GM12878 (cell line): ENCODE data around the gene RAPGEF1. TPM values are rescaled to one million over a fixed set of nuclear protein-coding genes. Genes with fewer than 3 reads are reported as not detected.

Source experiments
- ATAC-seq: fragments of 200-7000 bp; cut with Tn5 transposase; 3 replicates; pipeline ENCODE4 v1.9.1; 2020; ENCODE audit warnings: mild to moderate bottlenecking, moderate library complexity
- BruUV-seq: library from RNA; stranded (reverse); fragments of 400-500 nt; replicated peaks from 2 replicates; lab custom pipeline; 2021; lab: Mats Ljungman, UMichigan
- CTCF ChIA-PET: fragments of 300-600 bp; sonication (Branson Sonifier 250); formaldehyde crosslinking; extraction: SDS; loops from one replicate; lab custom pipeline; 2021; ENCODE audit warnings: inconsistent platforms; lab: Yijun Ruan, JAX
- POLR2A ChIA-PET: fragments of 350-600 bp; formaldehyde crosslinking; extraction: SDS; loops from one replicate; lab custom pipeline; 2021; ENCODE audit warnings: inconsistent platforms; lab: Charles Lee
- RAD21 ChIA-PET: fragments of 300-600 bp; sonication (Branson Sonifier 250); formaldehyde crosslinking; loops from one replicate; lab custom pipeline; 2023; ENCODE audit warnings: antibody characterized with exemption; ENCODE audit not compliant: unreplicated experiment; lab: Charles Lee
- SMC1A ChIA-PET: fragments of 300-600 bp; sonication (Branson Sonifier 250); formaldehyde crosslinking; loops from one replicate; lab custom pipeline; 2023; ENCODE audit not compliant: unreplicated experiment, uncharacterized antibody; lab: Charles Lee
- DNase-seq: peaks from one replicate; pipeline ENCODE4 v3.0.0-alpha.2; 2011; ENCODE audit warnings: low read depth, low spot score
- FAIRE-seq: peaks from 3 replicates; lab custom pipeline; 2011; peaks lifted over from hg19 to GRCh38; lab: Jason Lieb, UNC
- H2AFZ ChIP-seq: 2 replicates; pipeline ENCODE4 v1.6.0; 2011; ENCODE audit warnings: low read depth, low read length, control low read depth; ENCODE audit not compliant: control insufficient read depth
- H3K27ac ChIP-seq: 2 replicates; pipeline ENCODE4 v1.5.1; 2011; ENCODE audit warnings: control low read depth; ENCODE audit not compliant: control insufficient read depth, insufficient read depth
- H3K27me3 ChIP-seq, 2 experiments: replicated peaks in 1 of 2; 2 replicates each; pipeline versions ENCODE4 v1.6.0 to v1.6.1; 2011; ENCODE audit warnings: low read length in 1 of 2; ENCODE audit not compliant: control insufficient read depth in 2 of 2, insufficient read depth in 2 of 2
- H3K36me3 ChIP-seq, 2 experiments: 2 replicates each; pipeline ENCODE4 v1.5.1; 2011; ENCODE audit warnings: low read length in 1 of 2; ENCODE audit not compliant: control insufficient read depth in 2 of 2, insufficient read depth in 2 of 2
- H3K4me1 ChIP-seq: 2 replicates; pipeline ENCODE4 v1.6.1; 2011; ENCODE audit warnings: mild to moderate bottlenecking, low read length, moderate library complexity, mixed read lengths; ENCODE audit not compliant: control insufficient read depth, insufficient read depth
- H3K4me2 ChIP-seq: 2 replicates; pipeline ENCODE4 v1.6.0; 2011; ENCODE audit warnings: control low read depth; ENCODE audit not compliant: control insufficient read depth, insufficient read depth
- H3K4me3 ChIP-seq: fragments of 200-600 bp; sonication (generic); 2 replicates; pipeline ENCODE4 v1.5.1; 2016
- H3K79me2 ChIP-seq: 2 replicates; pipeline ENCODE4 v1.6.0; 2011; ENCODE audit warnings: low read length; ENCODE audit not compliant: control insufficient read depth, insufficient read depth
- H3K9ac ChIP-seq: 2 replicates; pipeline ENCODE4 v1.8.0; 2011; ENCODE audit warnings: low read length, control low read depth, mixed read lengths; ENCODE audit not compliant: control insufficient read depth, insufficient read depth
- H3K9me3 ChIP-seq: replicated peaks from 3 replicates; pipeline ENCODE4 v1.5.1; 2011; ENCODE audit warnings: mild to moderate bottlenecking, low read length; ENCODE audit not compliant: control insufficient read depth, insufficient read depth
- H4K20me1 ChIP-seq: 2 replicates; pipeline ENCODE4 v1.6.0; 2011; ENCODE audit not compliant: control insufficient read depth, insufficient read depth
- BACH1 ChIP-seq: fragments of 450-650 bp; IDR thresholded peaks from 2 replicates; pipeline ENCODE4 v1.6.1; 2017; ENCODE audit warnings: mild to moderate bottlenecking, borderline replicate concordance
- CBX5 ChIP-seq: sonication (generic); IDR thresholded peaks from 2 replicates; pipeline ENCODE4 v1.6.1; 2016; ENCODE audit warnings: low read depth, moderate library complexity, mild to moderate bottlenecking, inconsistent platforms
- DPF2 ChIP-seq: fragments of 450-650 bp; IDR thresholded peaks from 2 replicates; pipeline ENCODE4 v1.6.1; 2017; ENCODE audit warnings: mild to moderate bottlenecking
- EZH2 ChIP-seq: IDR thresholded peaks from 2 replicates; pipeline ENCODE4 v1.6.1; 2012; ENCODE audit warnings: low read depth, mild to moderate bottlenecking, control low read depth, inconsistent platforms, low read length, borderline replicate concordance; ENCODE audit not compliant: control insufficient read depth
- HCFC1 ChIP-seq: fragments of 150-350 bp; IDR thresholded peaks from 2 replicates; pipeline ENCODE4 v1.6.1; 2014; ENCODE audit warnings: low read length
- HDAC2 ChIP-seq: fragments of 200-600 bp; sonication (generic); IDR thresholded peaks from 2 replicates; pipeline ENCODE4 v1.6.1; 2017
- IKZF2 ChIP-seq, 2 experiments: fragments of 450-650 bp; IDR thresholded peaks; 2 replicates each; pipeline ENCODE4 v1.6.1; 2017; ENCODE audit warnings: mild to moderate bottlenecking in 2 of 2, moderate library complexity in 2 of 2
- MYB ChIP-seq: fragments of 150-350 bp; IDR thresholded peaks from 2 replicates; pipeline ENCODE4 v1.6.1; 2014; ENCODE audit warnings: mild to moderate bottlenecking, low read depth, low read length, borderline replicate concordance
- NR2C1 ChIP-seq: fragments of 450-650 bp; IDR thresholded peaks from 2 replicates; pipeline ENCODE4 v1.6.1; 2017; ENCODE audit warnings: antibody characterized with exemption, mild to moderate bottlenecking, moderate library complexity
- POLR2A ChIP-seq: IDR thresholded peaks from 2 replicates; pipeline ENCODE4 v1.6.1; 2011; ENCODE audit warnings: low read depth, mild to moderate bottlenecking, low read length
- POU2F2 ChIP-seq: IDR thresholded peaks from 3 replicates; pipeline ENCODE4 v1.6.1; 2011; ENCODE audit warnings: low read depth, mild to moderate bottlenecking, low read length, borderline replicate concordance
- RAD21 ChIP-seq: IDR thresholded peaks from 2 replicates; pipeline ENCODE4 v1.6.1; 2011; ENCODE audit warnings: mild to moderate bottlenecking, low read depth, low read length, moderate library complexity; ENCODE audit not compliant: insufficient read depth
- RAD51 ChIP-seq: fragments of 450-650 bp; IDR thresholded peaks from 2 replicates; pipeline ENCODE4 v1.6.1; 2016; ENCODE audit warnings: moderate library complexity, mild to moderate bottlenecking, inconsistent platforms
- RUNX3 ChIP-seq: IDR thresholded peaks from 2 replicates; pipeline ENCODE4 v1.6.1; 2012; ENCODE audit warnings: low read length, inconsistent platforms
- SMC3 ChIP-seq: IDR thresholded peaks from 2 replicates; pipeline ENCODE4 v1.6.1; 2011; ENCODE audit warnings: low read length, improper control_type of control experiment, borderline replicate concordance
- SRF ChIP-seq, 2 experiments: IDR thresholded peaks; 2 replicates each; pipeline ENCODE4 v1.6.1; 2011; ENCODE audit warnings: low read depth in 2 of 2, low read length in 2 of 2, mild to moderate bottlenecking in 1 of 2, moderate library complexity in 1 of 2
- SUZ12 ChIP-seq: fragments of 200-600 bp; sonication (generic); IDR thresholded peaks from one replicate; pipeline ENCODE4 v1.6.1; 2018; ENCODE audit warnings: antibody characterized with exemption, mild to moderate bottlenecking; ENCODE audit not compliant: unreplicated experiment
- TBL1XR1 ChIP-seq: IDR thresholded peaks from 2 replicates; pipeline ENCODE4 v1.6.1; 2012; ENCODE audit warnings: low read depth, low read length, improper control_type of control experiment
- TCF12 ChIP-seq: IDR thresholded peaks from 2 replicates; pipeline ENCODE4 v1.6.1; 2011; ENCODE audit warnings: low read depth, mild to moderate bottlenecking, low read length
- YY1 ChIP-seq: IDR thresholded peaks from 2 replicates; pipeline ENCODE4 v1.6.1; 2011; ENCODE audit warnings: low read depth, mild to moderate bottlenecking, low read length
- ZNF274 ChIP-seq: IDR thresholded peaks from one replicate; pipeline ENCODE4 v1.8.0; 2011; ENCODE audit not compliant: insufficient read length, insufficient read depth
- ZZZ3 ChIP-seq: IDR thresholded peaks from 2 replicates; pipeline ENCODE4 v1.6.1; 2011; ENCODE audit warnings: low read depth; ENCODE audit not compliant: control insufficient read depth, insufficient read length
- WGBS: methylation state at CpG from one replicate; pipeline ENCODE4 v1.1.6; 2016; ENCODE audit warnings: low lambda C conversion rate; ENCODE audit not compliant: insufficient replicate concordance, insufficient coverage; ENCODE audit errors: missing lambda C conversion rate; 5-methylcytosine and 5-hydroxymethylcytosine counted together
- in situ Hi-C: fragments of 300-500 bp; cut with MboI; formaldehyde crosslinking; loops from 9 replicates; pipeline ENCODE4 v1.14.3; 2018; ENCODE audit warnings: mixed read lengths
- intact Hi-C: fragments of 100-400 bp; cut with micrococcal nuclease; formaldehyde crosslinking; loops from one replicate; pipeline ENCODE4 v1.14.2; 2022; ENCODE audit not compliant: unreplicated experiment
- polyA plus RNA-seq, 11 experiments: library from polyadenylated mRNA; depleted of rRNA in 4 of 11; unstranded in 6 of 11; stranded (reverse) in 5 of 11; fragments of >200 nt; fragmentation: Nextera tagmentation in 4 of 11; fragmentation: Illumina TruSeq in 1 of 11; extraction: Ambion mirVana in 4 of 11; extraction: Trizol in 1 of 11; gene quantifications; 1 replicate in 1 of 11; 2 replicates in 10 of 11; pipeline versions ENCODE4 v1.2.1 to v1.2.3, GENCODE V29; 2011 to 2016; ENCODE audit warnings: inconsistent platforms in 2 of 11, missing spikeins in 2 of 11, low read depth in 1 of 11
- total RNA-seq, 4 experiments: library from RNA; depleted of rRNA in 3 of 4; stranded (reverse); fragments of >200 nt in 3 of 4; fragmentation: Illumina TruSeq in 1 of 4; extraction: Trizol in 1 of 4; gene quantifications; 2 replicates each; pipeline versions ENCODE4 v1.2.1 to v1.2.3, GENCODE V29; 2013 to 2021
- TF ChIP-seq, protein P1 (sequence below): fragments of 450-650 bp; IDR thresholded peaks from 2 replicates; pipeline ENCODE4 v1.6.1; 2014; ENCODE audit warnings: mild to moderate bottlenecking
- TF ChIP-seq, protein P2 (sequence below), 3 experiments: IDR thresholded peaks in 2 of 3; conservative IDR thresholded peaks in 1 of 3; 2 replicates each; pipeline ENCODE4 v1.5.1; 2011; ENCODE audit warnings: low read depth in 3 of 3, low read length in 3 of 3, mild to moderate bottlenecking in 3 of 3, control low read depth in 2 of 3, moderate library complexity in 2 of 3, inconsistent platforms in 1 of 3, mixed read lengths in 1 of 3; ENCODE audit not compliant: control insufficient read depth in 2 of 3, insufficient read depth in 1 of 3; ENCODE audit errors: extremely low read depth in 1 of 3

The RAPGEF1 gene
- total and polyA plus RNA-seq, 10 of the 15 experiments (the other 5 are each of a cell fraction or from before 2014, with no cell fraction given) = 0.42 to 113 (median 45.9) TPM

DNA sequence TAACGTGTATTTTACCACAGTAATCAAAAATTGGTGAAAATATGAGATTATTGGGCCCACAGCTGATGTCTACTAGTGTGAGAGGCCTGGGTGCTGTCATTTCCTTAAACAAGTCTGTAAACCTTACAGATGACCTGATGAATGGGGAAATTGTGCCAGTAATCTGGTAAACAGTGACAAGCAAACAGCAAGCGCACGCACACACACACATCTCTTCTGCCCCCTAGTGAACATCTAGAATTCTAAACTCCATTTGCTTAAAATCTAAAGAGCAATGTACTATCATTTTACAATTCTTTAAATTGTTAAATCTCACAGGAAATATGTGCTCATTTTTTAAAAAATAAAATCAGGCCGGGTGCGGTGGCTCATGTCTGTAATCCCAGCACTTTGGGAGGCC, 7.5 kb upstream of the RAPGEF1 start:
- Histone ChIP-seq H3K27me3 (no peaks in the 10 kb centered on the region), H3K4me2 (no peak overlapping the region), H3K4me3 (no peak overlapping the region), H3K9ac (no peak overlapping the region), H3K9me3 (no peaks in the 10 kb centered on the region), H3K4me1 (peaks cover 15% of the 10 kb centered on the region), H3K36me3 (no peaks in the 10 kb centered on the region), H4K20me1 (no peaks in the 10 kb centered on the region), H2AFZ (no peak overlapping the region), H3K79me2 (no peaks in the 10 kb centered on the region), H3K27ac (no peak overlapping the region)
- ATAC-seq (peak; percentile 81), DNase-seq (no peak), FAIRE-seq (no peak)
- TF ChIP-seq YY1 (peak; percentile 54; the same call in 1 of the 2 replicates), ZZZ3 (no peak), DPF2 (no peak), NR2C1 (no peak), CBX5 (no peak), POLR2A (no peak), SMC3 (peak; percentile 70), RAD51 (no peak), IKZF2 (IDR thresholded peaks at IDR 0.05) (no peak), SUZ12 (no peak), SRF (IDR thresholded peaks at IDR 0.05; ENCODE audit: low read depth in 2 of 2, low read length in 2 of 2) (no peak), RUNX3 (no peak), HCFC1 (no peak), RAD21 (peak; percentile 85), MYB (no peak), ZNF274 (no peak), EZH2 (no peak), TCF12 (no peak), BACH1 (no peak), POU2F2 (no peak), HDAC2 (no peak), TBL1XR1 (no peak)
- TF ChIP-seq, protein P1, sequence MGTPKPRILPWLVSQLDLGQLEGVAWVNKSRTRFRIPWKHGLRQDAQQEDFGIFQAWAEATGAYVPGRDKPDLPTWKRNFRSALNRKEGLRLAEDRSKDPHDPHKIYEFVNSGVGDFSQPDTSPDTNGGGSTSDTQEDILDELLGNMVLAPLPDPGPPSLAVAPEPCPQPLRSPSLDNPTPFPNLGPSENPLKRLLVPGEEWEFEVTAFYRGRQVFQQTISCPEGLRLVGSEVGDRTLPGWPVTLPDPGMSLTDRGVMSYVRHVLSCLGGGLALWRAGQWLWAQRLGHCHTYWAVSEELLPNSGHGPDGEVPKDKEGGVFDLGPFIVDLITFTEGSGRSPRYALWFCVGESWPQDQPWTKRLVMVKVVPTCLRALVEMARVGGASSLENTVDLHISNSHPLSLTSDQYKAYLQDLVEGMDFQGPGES = no peak
- TF ChIP-seq, protein P2, sequence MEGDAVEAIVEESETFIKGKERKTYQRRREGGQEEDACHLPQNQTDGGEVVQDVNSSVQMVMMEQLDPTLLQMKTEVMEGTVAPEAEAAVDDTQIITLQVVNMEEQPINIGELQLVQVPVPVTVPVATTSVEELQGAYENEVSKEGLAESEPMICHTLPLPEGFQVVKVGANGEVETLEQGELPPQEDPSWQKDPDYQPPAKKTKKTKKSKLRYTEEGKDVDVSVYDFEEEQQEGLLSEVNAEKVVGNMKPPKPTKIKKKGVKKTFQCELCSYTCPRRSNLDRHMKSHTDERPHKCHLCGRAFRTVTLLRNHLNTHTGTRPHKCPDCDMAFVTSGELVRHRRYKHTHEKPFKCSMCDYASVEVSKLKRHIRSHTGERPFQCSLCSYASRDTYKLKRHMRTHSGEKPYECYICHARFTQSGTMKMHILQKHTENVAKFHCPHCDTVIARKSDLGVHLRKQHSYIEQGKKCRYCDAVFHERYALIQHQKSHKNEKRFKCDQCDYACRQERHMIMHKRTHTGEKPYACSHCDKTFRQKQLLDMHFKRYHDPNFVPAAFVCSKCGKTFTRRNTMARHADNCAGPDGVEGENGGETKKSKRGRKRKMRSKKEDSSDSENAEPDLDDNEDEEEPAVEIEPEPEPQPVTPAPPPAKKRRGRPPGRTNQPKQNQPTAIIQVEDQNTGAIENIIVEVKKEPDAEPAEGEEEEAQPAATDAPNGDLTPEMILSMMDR (IDR thresholded peaks at IDR 0.05 in 2 of 3, conservative IDR thresholded peaks at IDR 0.05 in 1 of 3; ENCODE audit: control insufficient read depth in 2 of 3, extremely low read depth in 1 of 3, insufficient read depth in 1 of 3, low read depth in 3 of 3, low read length in 3 of 3) = peak; percentile 66 to 77 (median 67)
- ChIA-PET CTCF (interaction anchor here (1.2 to 5.7 kb wide), 3 partner anchors 125 to 398 kb away, joined by 3 to 26 read pairs (median 12); no protein-coding TSS in a partner anchor), SMC1A (interaction anchor here (1.0 kb wide), 1 partner anchor 146 kb away, joined by 3 read pairs; no protein-coding TSS in a partner anchor), RAD21 (no interaction called here), POLR2A (interaction anchor here (0.5 kb wide), 1 partner anchor 378 kb away, joined by 5 read pairs; no protein-coding TSS in a partner anchor)
- intact Hi-C loops = loop anchor here (1.0 to 10.0 kb wide), 3 partner anchors 213 to 397 kb away; partner anchors contain the start of gene UCK1
- in situ Hi-C loops = no loop called here
- no TSS peak for BruUV-seq
- WGBS = 20% methylated on average over 5 of the region's 5 CpGs
